NCI-H2107 (cell line): ENCODE data around the gene CPVL.

ENCODE experiments used
- DNase-seq: peaks from one replicate; lab custom pipeline; 2025; lab: John Stamatoyannopoulos, UW

Gene CPVL

DNA sequence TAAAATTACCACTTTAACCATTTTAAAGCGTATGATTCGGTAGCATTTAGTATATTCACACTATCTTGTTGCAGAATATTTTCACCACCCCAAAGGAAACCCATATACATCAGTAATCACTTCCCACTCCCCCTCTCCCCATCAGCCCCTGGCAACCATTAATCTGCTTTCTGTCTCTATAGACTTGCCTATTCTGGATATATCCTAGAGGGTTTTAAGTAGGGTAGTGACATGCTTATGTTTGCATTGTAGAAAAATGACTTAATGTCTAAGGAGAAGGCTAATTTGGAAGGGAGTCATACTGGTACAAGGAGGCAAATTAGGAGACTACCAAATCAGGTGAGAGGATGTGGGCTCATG is 145.6 kb downstream of the CPVL start:
- DNase-seq = no peak

DNA sequence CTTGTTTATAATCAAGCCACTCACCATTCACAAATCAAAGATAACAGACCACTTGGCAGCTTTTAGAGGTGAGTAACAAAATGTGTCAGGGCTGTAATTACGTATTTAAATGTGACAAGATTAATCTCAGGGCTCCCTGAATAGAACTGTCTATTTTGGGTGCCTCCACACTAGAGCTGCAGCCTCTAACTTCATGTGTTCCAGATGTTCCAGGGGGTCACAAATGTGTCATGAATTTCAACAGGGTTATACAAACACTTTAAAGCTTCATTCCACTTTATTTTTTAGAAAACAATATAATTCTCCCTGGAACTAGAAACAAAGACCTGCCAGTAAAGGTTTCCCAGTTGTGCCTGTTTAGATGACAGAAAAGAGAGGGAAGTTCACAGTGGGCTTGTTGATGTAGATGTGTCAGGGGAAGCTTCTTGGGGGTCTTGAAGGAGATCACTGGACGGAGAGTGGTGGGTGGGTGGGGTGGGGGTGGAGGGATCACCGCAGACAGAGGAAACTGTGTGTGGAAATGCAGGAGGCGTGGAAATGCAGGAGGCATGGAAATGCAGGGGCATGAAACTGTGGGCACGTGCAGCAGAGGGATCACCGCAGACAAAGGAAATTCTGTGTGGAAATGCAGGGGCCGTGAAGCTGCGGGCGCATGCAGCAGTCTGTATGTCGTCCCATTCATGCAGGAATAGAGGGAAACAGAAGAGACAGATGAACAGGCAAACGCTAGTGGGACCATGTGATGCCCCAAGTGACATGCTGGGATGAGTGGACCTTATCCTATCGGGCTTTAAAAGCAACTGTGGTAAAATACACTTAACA is 146.2 kb downstream of the CPVL start:
- no peak for DNase-seq

DNA sequence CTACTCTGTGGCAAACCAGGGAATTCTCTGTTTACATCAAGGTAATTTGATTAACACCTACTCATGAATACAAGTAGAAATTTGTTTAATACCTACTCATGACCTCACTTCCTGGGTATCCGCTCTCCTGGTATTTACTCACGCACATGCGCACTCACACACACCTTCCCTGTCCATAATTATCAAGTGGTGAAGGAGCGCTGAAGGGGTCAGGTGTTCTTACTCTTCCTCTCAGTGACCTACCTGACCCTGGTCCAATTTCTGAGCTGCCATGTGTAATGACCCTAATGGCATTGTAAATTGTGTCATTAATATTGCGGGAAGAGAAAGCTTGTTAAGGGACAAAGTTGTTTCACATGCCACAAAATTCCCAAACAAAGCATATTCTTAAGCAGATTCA is 146.9 kb downstream of the CPVL start:
- DNase-seq = no peak

DNA sequence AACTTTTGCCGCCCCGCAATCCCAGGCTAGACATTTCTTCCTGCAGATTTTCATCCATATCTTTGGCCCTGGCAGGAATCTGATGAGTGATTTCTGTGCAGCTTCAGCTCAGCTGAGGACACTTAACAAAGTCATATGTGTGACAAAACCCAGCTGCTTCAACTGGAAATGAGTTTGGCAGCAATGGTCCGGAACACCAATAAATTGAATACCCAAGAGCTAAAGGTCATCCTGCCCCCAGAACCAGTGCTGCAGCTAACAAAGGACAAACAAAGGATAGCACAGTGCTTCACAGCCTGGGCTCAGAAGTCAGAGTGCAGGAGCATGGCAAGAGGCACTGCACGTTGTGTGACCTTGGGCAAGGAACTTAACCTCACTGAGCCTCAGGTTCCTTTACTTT is 148.2 kb downstream of the CPVL start:
- DNase-seq = no peak

DNA sequence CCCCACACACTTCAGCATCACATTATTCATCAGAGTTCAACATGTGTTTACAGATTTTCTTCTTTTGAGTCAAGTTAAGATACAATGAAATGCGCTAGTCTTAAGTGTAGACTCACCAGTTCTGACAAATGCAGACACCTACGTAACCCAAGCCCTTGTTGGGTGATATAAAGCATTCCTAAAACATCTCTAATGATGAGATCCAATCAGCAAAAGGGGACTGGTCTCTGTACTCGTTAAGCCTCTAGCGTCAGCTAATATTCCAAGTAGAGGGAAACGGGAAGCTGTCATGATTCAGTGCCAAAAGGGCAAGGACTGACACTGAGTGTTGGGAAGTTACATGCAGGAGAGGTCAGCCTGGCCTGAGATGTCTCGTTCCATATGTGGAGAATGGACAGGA is 149.5 kb downstream of the CPVL start:
- no peak for DNase-seq

DNA sequence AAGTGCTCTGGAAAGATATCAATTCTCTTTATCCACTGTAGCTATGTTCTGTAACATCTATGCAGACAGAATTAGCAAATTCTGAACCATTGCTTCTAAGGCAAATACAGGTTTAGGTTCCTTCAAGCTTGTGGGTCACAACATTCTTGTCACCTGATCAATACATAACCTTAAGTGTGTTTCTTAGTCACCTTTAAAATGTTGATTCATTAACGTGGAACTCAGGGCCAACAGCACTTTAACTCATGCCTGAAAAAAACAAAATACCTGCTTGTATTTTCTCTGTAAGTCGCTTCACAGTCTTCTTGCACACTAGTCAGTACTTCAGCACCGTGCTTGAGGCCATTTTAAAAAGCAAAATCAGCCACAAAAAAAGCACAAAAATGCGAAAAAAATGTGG is 153.0 kb downstream of the CPVL start:
- DNase-seq = no peak

DNA sequence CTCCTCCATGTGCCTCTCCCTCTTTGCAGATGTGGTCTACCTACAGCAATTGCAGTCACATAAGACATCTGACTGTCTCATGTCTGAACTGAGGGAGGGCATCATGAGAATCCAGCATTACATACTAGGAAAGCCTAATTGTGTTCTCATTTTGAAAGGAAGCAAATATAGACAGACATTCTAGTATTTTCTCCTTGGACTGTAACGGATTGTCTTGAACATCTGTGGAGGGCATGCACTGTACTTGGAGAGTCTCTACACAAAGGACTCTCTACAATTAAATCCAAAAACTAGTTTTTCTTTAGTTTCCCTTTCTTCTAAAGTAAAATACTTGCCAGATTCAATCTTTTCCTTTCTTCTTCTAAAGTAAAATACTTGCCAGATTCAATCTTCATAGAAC is 153.5 kb downstream of the CPVL start:
- DNase-seq = no peak

DNA sequence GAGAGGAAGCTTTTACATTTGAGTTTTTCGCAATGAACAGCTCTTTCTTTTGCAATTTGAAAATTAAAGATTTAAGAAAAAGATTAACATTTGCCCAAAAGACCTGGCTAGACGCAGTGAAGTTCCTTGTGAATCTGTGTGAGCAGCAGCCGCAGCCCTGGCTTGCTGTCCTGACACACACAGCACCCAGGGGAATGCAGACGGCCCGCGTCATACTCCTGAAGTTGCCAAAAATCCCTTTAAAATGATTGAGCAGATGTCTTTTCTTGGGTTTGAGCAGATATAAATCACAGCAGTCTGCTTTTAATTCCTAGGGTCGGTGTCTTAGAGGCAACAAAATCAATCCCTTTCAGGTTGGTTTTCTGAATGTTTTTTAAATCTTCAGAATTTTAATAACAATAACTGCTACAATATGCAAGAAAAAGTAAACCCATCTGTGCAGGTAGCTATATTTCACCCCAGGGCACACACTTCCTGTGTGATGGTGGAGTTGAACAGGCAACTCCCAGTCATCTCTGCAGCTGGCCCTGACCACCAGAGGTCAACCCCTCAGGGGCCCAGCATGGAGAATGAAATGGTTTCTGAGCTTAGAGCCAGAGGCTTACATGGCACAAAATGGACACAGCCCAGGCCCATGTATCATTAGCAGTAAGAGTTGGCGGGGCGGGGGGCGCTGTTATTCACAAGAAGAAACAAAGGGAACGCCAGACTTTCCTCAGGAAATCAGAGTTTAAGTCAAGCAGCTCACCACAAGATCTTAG is 156.0 kb downstream of the CPVL start:
- DNase-seq = no peak

DNA sequence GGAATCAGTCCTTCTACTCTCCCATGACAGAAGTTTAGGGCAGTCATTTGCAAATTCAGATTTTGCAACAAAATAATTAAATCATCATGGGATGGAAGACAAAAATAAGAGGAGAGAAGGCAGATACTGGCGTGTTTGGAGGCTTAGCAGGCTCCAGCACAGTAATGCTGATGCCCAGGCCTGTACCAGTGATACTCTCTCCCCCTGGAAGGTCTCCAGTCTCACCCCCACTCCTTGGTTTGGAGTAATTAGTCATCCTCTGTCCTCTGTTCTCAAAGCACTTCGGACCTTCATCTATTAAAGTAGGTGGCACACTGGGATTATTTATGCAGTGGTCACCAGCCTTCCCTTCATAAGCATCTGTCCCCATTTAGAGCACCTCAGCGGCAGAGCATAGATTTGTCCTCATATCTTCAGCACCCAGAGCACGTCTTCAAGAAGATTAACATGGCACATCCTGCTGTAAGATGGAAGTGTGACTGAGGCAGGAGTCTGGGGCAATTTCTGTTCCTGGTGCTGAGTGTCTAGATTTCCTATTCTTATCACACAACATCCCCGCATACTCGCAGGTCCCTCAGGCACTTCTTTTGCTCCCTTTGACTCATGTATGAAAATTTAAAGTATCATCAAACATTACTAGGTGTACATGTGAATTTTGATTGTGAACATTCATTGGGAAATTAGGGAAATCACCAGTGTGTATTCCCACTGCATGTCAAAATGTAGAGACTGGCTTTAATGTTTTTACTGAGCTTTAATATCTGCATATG is 156.9 kb downstream of the CPVL start:
- DNase-seq = no peak

DNA sequence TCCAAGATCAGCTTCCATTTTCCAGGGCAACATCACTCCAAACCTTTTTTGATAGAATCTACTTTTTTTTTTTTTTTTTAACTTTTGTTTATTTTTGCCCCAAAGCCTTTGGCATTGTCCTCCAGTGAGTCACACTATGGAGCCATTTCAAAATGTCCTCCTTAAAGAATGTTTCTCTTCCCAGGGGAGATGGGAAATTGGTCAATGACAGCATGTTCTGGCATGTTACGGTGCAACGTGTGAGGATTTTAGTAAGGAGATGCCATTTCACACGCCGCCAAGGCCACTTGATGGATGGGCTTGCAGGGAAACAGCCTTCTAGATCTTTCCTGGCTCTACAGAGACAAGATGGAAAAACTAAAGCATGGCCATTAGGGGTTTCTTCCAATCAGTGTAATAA is 157.5 kb downstream of the CPVL start:
- no peak for DNase-seq

DNA sequence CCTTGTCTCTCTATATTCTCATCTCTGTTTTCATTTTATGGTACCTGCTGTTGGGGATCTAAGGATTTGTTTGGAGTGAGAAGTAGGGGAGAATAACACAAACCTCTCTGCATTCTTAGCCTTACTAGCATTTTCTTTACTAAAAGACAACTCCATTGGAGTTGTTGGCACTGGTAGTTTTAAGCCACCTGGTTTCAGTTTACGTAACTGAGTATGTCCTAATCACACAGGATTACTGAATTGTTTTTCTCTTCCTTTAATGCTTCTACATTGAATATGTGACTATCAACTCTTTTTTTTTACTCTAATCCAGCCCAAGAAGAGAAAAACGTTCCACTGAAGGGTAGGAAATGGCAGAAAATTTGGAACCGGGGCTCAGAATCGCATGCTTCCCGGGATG is 158.2 kb downstream of the CPVL start:
- no peak for DNase-seq

DNA sequence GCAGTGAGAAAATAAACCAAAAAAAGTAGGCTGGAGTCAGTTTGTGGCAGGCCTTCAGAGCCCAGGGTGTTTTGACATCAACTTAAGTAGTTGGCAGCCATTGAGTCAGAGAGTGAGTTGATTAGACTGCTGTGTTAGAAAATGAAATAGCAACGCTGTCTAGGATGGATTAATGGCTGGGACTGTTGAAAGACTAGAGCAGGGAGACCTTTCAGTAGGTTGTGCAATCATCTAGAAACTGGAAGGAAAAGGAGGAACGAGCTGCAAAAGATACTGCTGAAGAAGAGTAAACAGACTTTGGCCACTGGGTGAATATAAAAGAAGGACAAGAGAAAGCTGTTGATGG is 159.6 kb downstream of the CPVL start:
- DNase-seq = no peak

DNA sequence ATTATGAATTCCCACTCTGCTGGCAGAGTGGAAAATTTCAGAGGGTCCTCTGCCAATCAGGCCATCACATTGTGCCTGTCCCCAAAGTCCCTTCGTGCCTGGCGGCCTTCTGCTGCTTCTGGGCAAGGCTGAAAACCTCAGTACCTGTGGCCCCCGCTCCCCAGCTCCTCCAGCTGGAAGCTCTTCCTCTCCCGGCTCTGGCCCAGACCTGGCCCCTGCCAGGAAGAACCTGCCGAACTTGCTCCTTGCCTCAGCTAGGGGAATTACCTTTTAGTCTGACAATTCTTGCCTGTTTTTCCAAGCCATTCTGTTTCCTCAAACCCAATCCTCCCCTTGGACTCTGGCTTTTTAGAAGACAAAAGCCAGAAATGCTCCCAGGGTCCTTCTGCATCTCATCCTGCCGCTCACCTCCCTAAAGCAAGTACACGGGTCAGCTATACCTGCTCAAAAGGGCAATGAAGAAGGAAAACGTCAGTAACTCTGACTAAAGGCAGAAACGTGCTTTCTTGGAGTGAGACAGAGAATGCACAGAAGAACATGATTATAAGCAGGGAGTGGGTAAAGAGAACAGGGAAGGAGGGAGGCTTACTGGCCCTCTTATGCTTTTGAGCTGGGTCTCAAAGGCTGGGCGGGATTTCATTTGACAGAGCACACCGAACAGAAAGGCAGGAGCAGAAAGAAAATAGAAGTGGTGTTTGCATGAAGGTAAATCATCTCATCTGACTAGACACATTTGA is 160.1 kb downstream of the CPVL start:
- no peak for DNase-seq

DNA sequence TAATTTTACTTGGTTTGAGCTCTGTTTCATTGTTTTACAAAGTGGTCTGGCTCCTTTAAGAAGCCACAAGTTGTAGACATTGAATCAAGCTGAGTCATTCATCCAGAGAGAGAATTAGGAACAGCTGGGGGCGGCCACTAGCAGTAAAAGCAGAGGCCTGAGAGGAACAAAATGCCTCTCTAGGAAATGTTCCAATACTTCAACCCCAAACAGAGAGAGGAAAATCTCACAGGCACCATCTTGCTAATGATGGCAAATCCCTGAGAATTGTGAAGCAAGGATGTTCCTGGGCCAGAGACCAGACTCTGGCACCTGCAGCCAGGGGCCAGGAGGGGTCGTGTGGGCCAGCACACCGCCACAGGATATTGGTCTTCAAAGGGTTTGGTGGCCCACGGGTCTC is 161.7 kb downstream of the CPVL start:
- no peak for DNase-seq

DNA sequence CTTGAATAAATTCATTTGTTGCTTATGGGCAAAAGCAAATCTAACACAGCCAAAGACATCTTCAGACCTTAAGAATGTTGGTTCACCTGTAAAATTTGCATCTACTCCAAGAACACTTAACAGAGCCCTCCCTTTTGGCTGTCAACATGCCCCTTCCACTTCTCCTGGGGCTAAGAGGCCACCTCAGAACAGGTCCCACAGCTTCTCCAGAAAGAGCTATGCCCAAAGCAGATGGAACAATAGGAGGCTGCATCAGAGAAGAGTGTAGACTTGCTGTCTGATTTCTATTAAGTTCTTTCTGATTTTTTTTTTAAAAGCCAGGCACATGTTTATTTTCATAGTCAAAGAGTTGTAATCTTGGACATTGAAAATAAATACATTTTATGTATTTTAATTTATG is 162.1 kb downstream of the CPVL start:
- DNase-seq = no peak

DNA sequence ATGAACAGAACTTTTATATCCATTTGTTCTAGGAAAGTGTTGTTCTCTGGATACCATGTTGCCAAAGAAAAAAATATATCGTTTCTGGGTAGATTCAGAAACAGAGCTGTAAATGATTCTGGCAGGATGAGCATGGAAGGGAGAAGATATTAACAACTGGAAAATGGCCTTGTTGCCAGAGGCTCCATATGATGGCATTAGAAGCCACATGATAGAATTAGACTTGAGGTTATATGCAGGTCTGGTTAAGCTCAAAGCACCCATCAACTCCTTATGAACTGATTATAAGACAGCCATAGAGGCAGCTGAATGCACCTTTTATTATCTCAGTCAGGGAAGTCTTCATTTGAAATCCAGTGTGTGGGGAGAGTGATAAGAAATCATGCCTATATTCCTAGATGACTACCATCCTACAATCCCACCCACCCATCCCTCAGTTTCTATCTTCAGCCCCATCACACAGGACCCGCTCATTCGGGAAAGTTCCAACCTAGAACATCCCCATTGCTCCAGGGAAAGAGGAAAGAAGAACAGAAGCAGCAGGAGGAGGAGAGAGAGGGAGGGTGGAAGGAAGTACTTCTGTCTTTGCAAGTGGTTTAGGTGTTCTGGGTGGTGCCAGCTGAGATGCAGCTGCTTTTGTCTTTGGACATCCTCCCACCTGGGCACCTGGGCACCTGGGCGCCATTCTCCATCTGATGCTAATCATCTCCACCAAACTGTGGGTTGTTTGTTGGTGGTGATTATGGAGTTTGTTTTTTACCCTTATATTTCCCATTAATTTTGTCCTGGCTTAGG is 162.7 kb downstream of the CPVL start:
- no peak for DNase-seq

DNA sequence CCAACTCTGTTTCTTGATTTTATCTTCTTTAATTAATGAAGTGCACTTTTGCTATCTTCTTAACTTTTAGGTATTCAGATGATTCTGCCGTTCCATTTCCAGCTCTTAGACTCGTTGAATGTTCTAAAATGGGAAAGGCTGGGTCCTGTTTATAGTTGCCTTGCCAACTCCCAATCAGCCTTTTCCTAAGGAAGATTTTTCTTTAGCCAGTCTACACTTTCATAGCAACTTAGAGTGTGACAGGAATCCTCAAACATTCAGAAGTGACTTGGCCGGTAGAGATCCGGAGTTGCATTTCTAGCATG is 165.2 kb downstream of the CPVL start:
- no peak for DNase-seq

DNA sequence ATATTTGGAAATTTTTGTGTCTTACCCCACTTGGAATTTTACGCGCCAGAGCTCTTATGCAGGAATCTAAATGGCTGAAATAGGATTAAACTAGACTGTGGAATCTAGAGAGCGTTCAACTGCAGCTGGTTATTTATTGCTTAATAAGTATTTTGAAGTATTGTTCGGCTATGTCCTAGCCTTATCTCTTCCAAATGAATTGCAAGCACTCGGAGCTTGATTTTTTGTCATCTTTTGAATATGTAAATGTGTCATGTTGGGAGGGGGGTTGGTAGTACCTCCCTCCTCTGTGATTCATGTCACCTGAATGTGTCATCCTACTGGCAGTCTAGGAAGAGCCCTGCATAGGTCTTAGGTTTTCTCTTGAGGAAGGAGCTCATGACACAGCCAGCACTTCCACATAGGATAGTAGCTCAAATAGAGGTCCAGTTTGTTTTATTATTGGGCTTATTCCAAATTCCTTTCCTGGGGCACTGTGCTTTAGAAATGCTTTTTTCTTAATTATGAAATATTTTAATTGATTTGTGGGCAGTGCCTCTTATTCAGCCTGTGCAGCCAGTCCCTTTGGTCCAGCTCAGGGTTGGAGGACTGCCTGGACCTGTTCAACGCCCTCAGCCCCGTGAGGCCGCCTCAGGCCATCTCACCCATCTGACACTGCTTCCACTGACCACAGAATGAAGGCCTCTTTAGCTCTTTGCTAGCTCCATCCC is 165.7 kb downstream of the CPVL start:
- DNase-seq = no peak

DNA sequence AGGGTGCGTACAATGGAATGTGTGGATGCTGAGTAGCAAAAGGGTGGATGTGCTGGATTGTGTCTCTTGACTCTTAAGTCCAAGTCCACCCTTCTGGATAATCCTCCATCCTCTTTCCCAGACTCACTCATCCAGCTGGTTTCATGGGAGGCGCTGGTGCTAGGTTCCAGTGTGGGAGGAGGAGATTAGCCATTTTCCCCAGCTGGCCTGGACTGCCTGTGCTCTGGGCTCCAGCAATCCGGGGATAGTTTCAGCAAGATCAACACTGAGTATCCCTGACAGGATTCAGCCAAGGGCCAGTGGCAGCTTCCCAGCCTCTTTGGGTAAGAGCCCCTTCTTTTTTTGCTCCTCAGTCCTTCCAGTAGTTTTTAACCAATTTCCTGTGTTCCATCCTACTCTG is 166.6 kb downstream of the CPVL start:
- DNase-seq = no peak

DNA sequence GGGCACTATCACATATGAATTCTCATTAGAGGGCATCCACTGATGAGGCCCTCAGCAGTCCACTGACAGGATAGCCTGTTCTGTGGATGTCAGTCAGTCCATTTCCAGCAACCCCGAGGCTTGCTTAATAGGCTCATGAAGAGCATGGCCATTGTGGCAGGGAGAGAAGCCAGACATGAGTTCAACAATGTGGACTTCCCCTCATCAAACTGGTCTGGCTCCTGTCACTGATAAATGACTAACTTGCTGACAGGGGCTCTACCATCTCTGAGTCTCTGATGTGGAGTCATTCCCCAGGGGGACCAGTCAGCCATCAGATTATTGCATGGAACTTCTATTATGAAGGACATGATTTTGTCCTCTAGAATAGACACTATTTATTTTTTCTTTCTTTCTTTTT is 168.5 kb downstream of the CPVL start:
- DNase-seq = no peak

DNA sequence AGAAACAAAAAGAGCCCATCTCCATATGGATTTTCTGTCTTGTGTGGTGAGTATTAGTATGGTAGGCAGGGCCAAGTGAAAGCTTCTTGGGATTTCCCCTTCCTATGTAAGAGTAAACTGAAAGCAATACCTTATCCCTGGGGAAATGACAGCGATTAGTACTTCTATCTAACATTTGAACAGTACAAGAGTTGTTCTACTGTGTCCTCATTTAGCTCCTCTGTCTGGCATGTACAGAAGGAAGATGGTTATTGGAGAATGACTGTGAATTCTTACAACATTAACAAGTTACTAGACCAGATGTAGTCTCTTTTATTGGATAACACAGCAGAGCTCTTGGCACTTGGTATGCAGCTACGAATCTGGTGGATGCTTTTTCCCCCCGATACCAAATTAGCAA is 170.3 kb downstream of the CPVL start:
- DNase-seq = no peak
